NOMO-1 (cell line): ENCODE measurements around the gene ZNF622.

Experiments used
- DNase-seq, 2 experiments: peaks; one replicate each; lab custom pipeline; 2025; ENCODE audit not compliant: unreplicated experiment in 2 of 2; lab: John Stamatoyannopoulos, UW

Gene ZNF622, protein sequence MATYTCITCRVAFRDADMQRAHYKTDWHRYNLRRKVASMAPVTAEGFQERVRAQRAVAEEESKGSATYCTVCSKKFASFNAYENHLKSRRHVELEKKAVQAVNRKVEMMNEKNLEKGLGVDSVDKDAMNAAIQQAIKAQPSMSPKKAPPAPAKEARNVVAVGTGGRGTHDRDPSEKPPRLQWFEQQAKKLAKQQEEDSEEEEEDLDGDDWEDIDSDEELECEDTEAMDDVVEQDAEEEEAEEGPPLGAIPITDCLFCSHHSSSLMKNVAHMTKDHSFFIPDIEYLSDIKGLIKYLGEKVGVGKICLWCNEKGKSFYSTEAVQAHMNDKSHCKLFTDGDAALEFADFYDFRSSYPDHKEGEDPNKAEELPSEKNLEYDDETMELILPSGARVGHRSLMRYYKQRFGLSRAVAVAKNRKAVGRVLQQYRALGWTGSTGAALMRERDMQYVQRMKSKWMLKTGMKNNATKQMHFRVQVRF

GRCh38 chr5:16465544-16466432, at the start of gene ZNF622:
ZNF622 (minus strand) TSS chr5:16465800; CDS start chr5:16465665, 135 bp downstream.
- peak; percentile 98 to 99 for DNase-seq

GRCh38 chr5:16510098-16510497, 44.5 kb upstream of the ZNF622 start:
- DNase-seq: no peak

DNA sequence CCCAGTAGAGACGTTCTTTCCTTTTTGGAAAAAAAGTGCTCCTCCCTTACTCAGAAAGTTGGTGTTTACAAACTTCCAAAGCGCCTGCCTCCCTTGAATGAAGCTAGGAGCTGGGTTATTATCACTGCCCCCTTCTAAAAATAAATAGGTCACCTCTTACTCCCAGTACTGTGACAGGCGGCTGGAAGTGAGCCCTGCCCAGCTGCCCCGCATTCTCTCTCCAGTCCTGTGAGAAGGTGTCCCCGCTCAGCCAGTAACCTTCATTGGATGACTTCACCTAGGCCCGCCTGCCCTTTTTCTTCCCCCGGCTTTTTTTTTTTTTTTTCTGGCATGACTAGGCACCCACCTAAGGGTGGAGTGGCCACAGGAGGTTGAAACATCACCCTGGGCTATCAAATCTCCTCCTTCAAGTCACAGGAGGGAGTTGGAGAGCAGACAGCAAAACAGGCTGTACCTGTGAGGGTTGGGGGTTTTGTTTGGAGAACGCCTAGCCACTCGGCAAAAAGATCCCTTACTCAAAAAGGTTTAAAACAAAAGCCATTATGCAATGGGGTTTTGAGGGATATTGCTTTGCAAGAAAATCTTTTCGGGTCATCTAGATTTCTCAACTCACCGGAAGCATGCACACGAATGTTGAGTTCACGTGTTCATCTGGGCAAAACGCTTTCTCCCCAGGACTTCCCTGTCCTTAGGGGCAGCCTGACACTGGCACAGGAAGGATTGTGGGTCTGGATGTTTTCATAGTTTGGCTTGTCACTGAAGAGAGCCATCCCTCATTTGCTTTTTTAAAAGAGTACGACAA, 43.3 kb upstream of the ZNF622 start:
- DNase-seq: peak; percentile 82 to 96

- DNase-seq: no peak
Observed at GRCh38 chr5:16507716-16508115, 42.1 kb upstream of the ZNF622 start.

- DNase-seq: no peak
Observed at GRCh38 chr5:16505904-16506303, 40.3 kb upstream of the ZNF622 start.

DNA sequence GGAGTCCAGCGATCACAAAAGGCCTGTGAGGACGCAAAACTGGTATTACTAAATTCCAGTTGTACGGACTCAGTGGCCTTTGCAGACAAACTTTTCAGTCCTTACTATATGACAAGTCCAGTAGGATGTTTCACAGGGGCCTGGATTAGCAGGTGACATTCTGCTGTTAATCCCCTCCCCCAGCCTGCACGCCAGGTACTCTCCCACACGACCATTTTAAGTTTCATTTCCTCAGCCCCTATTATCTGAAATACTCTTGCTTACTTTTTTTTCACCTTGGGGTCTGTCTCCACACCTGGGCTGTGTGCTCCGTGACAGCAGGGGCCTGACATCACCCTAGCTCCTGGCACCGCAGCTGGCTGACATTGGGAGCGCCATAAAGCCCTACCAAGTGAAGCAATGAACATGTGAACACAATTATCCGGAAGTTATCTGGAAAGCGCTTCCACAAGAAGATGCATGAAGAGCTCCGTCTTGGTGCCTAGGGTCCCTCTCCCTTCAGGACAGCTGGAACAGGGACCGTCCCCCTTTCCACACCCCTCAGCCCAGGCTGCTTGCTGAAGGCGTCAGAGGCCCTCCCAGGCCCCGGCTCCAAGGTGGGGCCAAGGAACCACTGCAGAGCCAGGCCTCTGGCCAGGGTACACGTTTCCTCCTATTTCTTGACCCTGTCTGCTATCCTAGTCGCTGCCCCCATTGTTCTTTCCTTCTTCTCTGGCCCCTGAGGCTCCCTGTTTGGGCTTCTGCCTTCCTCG, 39.7 kb upstream of the ZNF622 start:
- no peak for DNase-seq

- no peak for DNase-seq
Observed at GRCh38 chr5:16504571-16504970, 39.0 kb upstream of the ZNF622 start.

DNA sequence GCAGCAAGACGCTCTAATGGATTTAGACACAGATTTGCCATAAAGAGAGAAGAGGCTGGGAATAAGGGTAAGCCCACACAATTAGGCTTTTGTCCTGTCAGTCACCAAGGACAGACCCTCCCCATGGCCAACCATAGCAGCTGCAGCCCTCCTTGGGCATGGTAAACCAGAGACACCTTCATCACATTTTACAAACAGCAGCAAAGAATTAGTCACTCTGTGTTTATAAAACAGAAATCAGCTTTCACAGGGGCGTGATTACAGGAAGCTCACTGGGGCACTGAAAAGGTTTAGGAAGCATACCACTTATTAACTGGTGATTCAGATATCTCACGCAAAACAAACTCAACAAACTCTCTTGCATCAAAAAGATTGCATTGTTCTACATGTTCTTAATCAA, 37.3 kb upstream of the ZNF622 start:
- no peak for DNase-seq

GRCh38 chr5:16500024-16500423, 34.4 kb upstream of the ZNF622 start:
- DNase-seq: no peak

- no peak for DNase-seq
Observed at GRCh38 chr5:16497546-16497945, 31.9 kb upstream of the ZNF622 start.

GRCh38 chr5:16493261-16493660, 27.7 kb upstream of the ZNF622 start:
- no peak for DNase-seq

- no peak for DNase-seq
Observed at GRCh38 chr5:16492398-16493140, 27.0 kb upstream of the ZNF622 start.

DNA sequence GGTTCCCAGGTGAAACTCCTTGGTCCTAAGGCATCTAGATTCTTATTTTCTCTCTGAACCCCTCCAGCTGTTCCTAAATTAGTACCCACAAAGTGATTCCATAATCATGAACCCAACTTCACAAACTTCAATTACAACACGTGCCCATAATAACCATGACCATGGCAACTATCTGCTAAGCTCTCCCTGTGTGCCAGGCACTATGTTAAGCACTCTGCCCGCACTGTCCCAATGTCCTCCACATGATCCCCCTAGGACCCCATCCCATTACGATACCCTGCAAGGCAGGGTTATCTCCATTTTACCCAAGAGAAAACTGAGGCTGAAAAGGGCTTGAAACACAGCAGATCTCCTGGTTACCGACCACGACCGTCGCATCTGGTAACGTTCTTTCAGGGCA, 25.3 kb upstream of the ZNF622 start:
- DNase-seq: no peak

GRCh38 chr5:16489322-16489791, 23.8 kb upstream of the ZNF622 start:
- DNase-seq: peak; percentile 40 to 89

DNA sequence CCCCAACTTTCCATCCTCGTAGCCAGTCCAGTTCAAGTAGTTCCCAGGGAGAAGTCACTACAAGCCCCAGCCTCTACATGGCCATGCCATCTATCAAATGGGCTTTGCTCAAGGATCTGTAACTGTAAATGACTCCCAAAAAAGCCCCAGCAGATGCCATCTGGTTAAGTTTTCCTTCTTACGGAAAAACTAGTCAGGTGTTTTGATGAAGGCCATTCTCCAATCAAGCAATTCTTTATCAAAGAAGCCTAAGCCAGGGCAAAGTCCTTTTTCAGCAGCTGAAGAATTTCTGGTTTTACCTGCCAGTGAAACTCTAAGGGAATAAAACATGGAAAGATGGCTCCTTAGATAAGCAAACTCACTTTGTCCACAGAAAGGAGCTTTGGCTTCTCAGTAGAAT, 21.9 kb upstream of the ZNF622 start:
- DNase-seq: no peak

GRCh38 chr5:16486711-16487111, 21.1 kb upstream of the ZNF622 start:
- no peak for DNase-seq

DNA sequence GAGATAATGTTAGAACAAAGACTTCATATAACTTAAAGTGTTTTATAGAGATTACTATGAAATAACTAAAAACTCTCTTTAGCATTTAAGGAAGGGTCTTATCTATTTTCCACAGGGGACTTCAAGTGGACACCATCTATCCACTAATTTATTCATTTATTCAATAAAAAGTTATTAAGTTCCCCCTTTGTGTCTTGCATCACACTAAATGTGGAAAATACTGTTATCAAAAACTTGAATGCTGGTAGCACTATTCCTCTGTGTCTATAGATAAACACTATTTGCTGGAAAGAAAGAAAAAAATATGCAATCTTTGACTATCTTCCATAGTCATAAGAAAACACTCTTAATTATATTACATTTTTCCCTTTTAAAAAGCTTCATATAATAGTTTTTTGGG, 20.1 kb upstream of the ZNF622 start:
- no peak for DNase-seq

- no peak for DNase-seq
Observed at GRCh38 chr5:16484081-16484480, 18.5 kb upstream of the ZNF622 start.

DNA sequence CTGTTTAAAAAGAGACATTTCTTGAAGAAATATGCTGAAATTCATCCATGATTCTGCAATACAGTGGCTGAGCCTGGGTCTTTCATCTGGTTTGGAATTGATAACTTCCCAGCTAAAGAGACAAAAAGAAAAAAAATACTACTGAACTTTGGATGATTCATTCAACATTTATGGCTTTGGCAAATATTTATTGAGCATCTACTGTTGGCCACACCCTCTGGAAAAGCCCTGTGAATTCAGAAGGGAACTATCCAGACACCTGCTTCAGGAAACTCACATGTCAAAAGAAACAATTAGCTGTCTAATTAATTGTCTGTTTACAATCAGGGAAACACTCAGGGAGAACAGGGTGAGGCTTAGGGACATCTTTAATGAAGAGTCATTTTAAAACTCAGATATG, 17.8 kb upstream of the ZNF622 start:
- DNase-seq: no peak
